ENCODE data around the gene SORCS2. TPM values are rescaled to one million over a fixed set of nuclear protein-coding genes. Genes with fewer than 3 reads are reported as not detected.

SORCS2 gene
- total RNA-seq, 5 donors from 2014 or later (not counting 1 experiment from before 2014, with no cell fraction given): 0.22 TPM; not detected in 4

DNA sequence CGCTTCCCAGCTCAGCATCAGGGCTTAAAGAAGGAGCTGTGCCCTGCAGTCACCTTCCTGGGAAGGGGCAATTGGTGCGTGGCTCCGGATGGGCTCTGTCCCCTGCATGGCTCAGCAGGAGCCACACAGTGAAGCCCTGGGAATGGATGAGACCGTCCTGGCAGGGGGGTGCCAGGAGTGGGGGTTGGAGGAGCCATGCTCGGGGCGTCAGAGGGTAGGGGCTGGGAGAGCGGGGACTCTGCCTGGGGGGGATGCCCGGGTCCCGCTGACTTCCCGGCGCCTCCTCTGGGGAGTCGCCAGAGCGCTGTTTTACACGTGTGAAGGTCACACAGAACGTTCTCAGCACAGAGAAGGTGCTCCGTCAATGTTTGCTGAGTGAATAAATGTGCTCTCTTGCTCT, 563.2 kb downstream of the SORCS2 start:
- 93% methylated on average over 10 of the region's 16 CpGs for WGBS (ENCODE audit: insufficient coverage)
- no peaks in the 10 kb centered on the region for H3K36me3 ChIP-seq (ENCODE audit: control insufficient read depth in 2 of 2, extremely low read depth in 1 of 2, insufficient read depth in 1 of 2, low read length in 1 of 2)
- no peak overlapping the region for H3K4me3 ChIP-seq (ENCODE audit: control insufficient read depth in 1 of 2, extremely low read depth in 1 of 2, low read length in 1 of 2)
- Mint-ChIP-seq H3K4me1 (peaks cover 6 to 32% (median 26%) of the 10 kb centered on the region in 3 donors), H3K36me3 (no peaks in the 10 kb centered on the region), H3K27ac (no peak overlapping the region), H3K9me3 (peaks cover 0 to 3% (median 0%) of the 10 kb centered on the region in 3 donors), H3K4me3 (no peak overlapping the region), H3K27me3 (no peaks in the 10 kb centered on the region)
- DNase-seq (no peak), ATAC-seq (replicated peaks in 1 of 4) (no peak)
- no peaks in the 10 kb centered on the region for H3K27me3 ChIP-seq (replicated peaks in 1 of 2; ENCODE audit: control insufficient read depth in 2 of 2, extremely low read depth in 1 of 2, insufficient read depth in 2 of 2, low read length in 1 of 2)
- POLR2A ChIA-PET: no interaction called here
- no peak overlapping the region for H3K27ac ChIP-seq (ENCODE audit: low read length)
- CTCF ChIA-PET: no interaction called here
- peaks cover 19 to 30% of the 10 kb centered on the region in 2 experiments for H3K4me1 ChIP-seq (ENCODE audit: control insufficient read depth in 1 of 2, extremely low read depth in 1 of 2, insufficient read depth in 2 of 2, low read length in 2 of 2)
- no peaks in the 10 kb centered on the region for H3K9me3 ChIP-seq

DNA sequence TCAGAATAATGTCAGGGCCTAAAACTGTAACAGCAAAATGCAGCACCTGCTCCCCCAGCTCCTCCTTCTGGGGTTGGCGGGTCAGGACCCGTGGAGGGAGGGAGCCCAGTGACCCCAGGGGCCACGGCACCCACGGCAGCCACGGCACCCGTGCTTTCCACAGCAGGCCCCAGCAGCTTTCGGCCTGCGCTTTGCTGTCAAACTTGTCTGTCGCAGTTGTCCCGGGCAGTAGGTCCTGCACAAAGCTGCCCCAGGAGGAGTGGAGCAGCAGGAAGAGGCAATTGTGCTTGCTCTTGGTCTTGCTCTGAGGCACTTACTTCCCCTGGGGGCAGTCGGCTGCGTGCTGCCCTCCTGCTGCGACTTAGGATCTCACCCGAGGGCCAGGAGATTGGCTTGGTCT, 563.7 kb downstream of the SORCS2 start:
- no peaks in the 10 kb centered on the region for H3K27me3 Mint-ChIP-seq
- POLR2A ChIA-PET: no interaction called here
- CTCF ChIA-PET: no interaction called here

DNA sequence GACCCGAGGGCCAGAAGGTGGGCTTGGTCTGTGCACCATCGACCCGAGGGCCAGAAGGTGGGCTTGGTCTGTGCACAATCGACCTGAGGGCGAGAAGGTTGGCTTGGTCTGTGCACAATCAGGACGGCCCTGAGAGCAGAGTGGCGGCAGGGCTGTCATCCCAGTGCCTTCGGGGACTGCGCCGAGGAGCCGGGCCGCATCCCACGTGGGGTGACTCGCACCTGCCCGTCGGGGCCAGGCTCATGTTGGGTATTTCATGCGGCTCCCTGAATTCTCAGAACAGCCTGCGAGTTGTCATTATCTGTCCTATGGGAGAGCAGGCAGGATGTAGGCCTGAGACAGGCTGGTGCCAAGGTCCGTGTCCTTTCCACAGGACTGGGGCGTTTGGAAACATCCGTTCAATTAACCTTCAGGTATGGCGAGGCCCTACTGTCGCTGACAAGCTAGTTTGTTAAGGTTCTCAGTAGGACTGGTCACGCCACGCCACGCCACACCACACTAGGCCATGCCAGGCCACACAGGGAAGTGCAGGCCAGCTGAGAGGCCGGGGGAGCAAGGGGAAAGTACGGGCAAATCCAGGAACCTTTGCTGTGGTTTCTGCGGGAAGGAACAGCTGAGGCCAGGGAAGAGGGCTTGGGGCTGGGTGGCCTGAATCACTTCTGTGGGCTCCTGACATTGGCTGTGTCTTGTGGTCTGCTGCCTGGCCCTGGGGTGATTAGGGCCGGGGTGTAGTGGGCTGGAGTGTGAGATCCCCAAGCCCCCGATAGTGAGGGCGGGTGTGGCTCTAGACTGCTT, 564.4 kb downstream of the SORCS2 start:
- no peak overlapping the region for H3K4me3 ChIP-seq (ENCODE audit: control insufficient read depth in 1 of 2, extremely low read depth in 1 of 2, low read length in 1 of 2)
- no peak overlapping the region for H3K4me3 Mint-ChIP-seq
- POLR2A ChIA-PET: no interaction called here
- peaks cover 0 to 3% of the 10 kb centered on the region in 2 donors for H3K36me3 ChIP-seq (ENCODE audit: control insufficient read depth in 2 of 2, extremely low read depth in 1 of 2, insufficient read depth in 1 of 2, low read length in 1 of 2)
- peaks cover 4% of the 10 kb centered on the region for H3K36me3 Mint-ChIP-seq
- WGBS (ENCODE audit: insufficient coverage): 88% methylated on average over 31 of the region's 32 CpGs
- H3K9me3 ChIP-seq: no peaks in the 10 kb centered on the region
- no peaks in the 10 kb centered on the region for H3K27me3 Mint-ChIP-seq
- H3K4me1 ChIP-seq (ENCODE audit: control insufficient read depth in 1 of 2, extremely low read depth in 1 of 2, insufficient read depth in 2 of 2, low read length in 2 of 2): peaks cover 19 to 40% of the 10 kb centered on the region in 2 experiments
- H3K27ac ChIP-seq (ENCODE audit: low read length): no peak overlapping the region
- H3K27ac Mint-ChIP-seq: peak overlapping the region in 1 of 2 donors; percentile 19
- H3K27me3 ChIP-seq (replicated peaks in 1 of 2; ENCODE audit: control insufficient read depth in 2 of 2, extremely low read depth in 1 of 2, insufficient read depth in 2 of 2, low read length in 1 of 2): no peaks in the 10 kb centered on the region
- CTCF ChIA-PET: no interaction called here
- ATAC-seq (replicated peaks in 1 of 4): no peak
- peaks cover 0 to 3% (median 0%) of the 10 kb centered on the region in 3 donors for H3K9me3 Mint-ChIP-seq
- H3K4me1 Mint-ChIP-seq: peaks cover 9 to 35% (median 31%) of the 10 kb centered on the region in 3 donors
- DNase-seq: no peak

More for the DNA sequence above, 563.7 kb downstream of the SORCS2 start:
- Mint-ChIP-seq H3K27ac (no peak overlapping the region), H3K9me3 (peaks cover 0 to 3% (median 0%) of the 10 kb centered on the region in 3 donors), H3K4me1 (peaks cover 6 to 29% (median 26%) of the 10 kb centered on the region in 3 donors), H3K36me3 (no peaks in the 10 kb centered on the region), H3K4me3 (no peak overlapping the region)
- no peak for ATAC-seq (replicated peaks in 1 of 4)
- no peak for DNase-seq
- WGBS (ENCODE audit: insufficient coverage): 91% methylated on average over 14 of the region's 14 CpGs
- peaks cover 0 to 3% of the 10 kb centered on the region in 2 donors for H3K36me3 ChIP-seq (ENCODE audit: control insufficient read depth in 2 of 2, extremely low read depth in 1 of 2, insufficient read depth in 1 of 2, low read length in 1 of 2)
- peaks cover 19 to 33% of the 10 kb centered on the region in 2 experiments for H3K4me1 ChIP-seq (ENCODE audit: control insufficient read depth in 1 of 2, extremely low read depth in 1 of 2, insufficient read depth in 2 of 2, low read length in 2 of 2)
- H3K4me3 ChIP-seq (ENCODE audit: control insufficient read depth in 1 of 2, extremely low read depth in 1 of 2, low read length in 1 of 2): no peak overlapping the region
- no peak overlapping the region for H3K27ac ChIP-seq (ENCODE audit: low read length)
- H3K27me3 ChIP-seq (replicated peaks in 1 of 2; ENCODE audit: control insufficient read depth in 2 of 2, extremely low read depth in 1 of 2, insufficient read depth in 2 of 2, low read length in 1 of 2): no peaks in the 10 kb centered on the region
- H3K9me3 ChIP-seq: no peaks in the 10 kb centered on the region

DNA sequence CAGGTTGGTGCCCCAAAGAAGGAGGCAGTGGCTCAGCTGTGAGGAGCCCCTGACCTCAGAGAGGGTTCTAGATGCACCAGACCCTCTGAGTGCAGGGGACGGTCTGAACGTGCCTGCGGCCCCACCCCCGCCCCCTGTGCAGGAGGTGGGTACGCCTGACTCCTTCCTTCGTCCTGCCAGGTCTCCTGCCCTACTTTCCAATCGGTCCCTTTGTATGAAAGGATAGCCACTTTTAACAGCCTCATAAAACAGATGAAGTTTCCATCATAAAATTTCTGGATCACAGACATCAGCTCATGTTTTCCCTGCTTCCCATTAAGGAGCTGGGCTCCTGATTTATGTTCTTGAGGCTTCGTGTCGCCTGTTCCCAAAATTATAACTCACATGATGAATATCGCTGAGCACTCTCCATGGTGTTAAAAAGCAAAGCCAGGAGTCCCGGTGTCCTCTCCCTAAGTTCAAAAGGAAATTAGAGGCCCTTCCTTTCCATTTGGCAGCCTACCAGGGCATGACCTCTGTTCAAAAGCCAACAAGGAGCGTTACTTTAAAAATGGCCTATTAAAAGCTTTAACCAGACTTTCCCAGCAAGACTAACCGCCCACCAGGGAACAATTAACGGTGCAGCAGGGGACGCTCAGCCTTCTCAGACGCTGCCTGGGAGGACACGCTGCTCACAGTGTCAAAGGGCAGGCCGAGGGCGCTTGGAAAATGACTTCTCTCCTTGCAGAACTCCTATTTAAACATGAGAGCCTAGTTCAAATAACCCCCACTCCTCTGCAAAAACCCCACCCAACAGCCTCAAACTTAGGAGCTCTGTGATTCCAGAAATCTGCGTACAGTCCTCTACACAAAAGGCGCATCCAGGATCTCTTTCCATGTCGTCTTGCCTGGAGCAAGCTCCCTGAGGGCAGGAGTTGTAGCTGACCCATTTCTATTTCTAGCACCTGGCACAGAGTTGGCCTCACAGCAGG, 565.4 kb downstream of the SORCS2 start:
- POLR2A ChIA-PET: no interaction called here

DNA sequence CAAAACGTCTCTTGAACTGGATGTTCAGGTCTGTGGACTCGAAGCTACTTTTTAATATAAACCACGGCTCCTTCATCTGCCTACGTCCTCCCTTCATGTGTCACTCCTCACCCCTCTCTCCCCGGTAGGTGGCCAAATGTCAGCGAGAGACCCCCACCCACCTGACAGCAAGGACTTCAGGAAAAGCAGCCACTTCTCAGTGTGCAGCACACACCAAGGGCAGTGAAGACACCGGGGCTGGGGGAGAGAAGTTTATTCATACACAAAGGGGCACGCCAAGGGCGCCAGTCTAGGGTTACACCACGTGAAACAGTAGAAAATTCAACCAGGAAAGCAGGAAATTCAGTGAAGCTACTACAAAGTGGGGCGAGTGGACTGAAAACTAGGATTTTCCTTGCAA, 566.1 kb downstream of the SORCS2 start:
- Histone ChIP-seq H3K4me3 (ENCODE audit: control insufficient read depth in 1 of 2, extremely low read depth in 1 of 2, low read length in 1 of 2) (no peak overlapping the region), H3K9me3 (no peaks in the 10 kb centered on the region), H3K4me1 (ENCODE audit: control insufficient read depth in 1 of 2, extremely low read depth in 1 of 2, insufficient read depth in 2 of 2, low read length in 2 of 2) (peaks cover 19 to 49% of the 10 kb centered on the region in 2 experiments), H3K36me3 (ENCODE audit: control insufficient read depth in 2 of 2, extremely low read depth in 1 of 2, insufficient read depth in 1 of 2, low read length in 1 of 2) (peaks cover 0 to 7% of the 10 kb centered on the region in 2 donors), H3K27me3 (replicated peaks in 1 of 2; ENCODE audit: control insufficient read depth in 2 of 2, extremely low read depth in 1 of 2, insufficient read depth in 2 of 2, low read length in 1 of 2) (no peaks in the 10 kb centered on the region), H3K27ac (ENCODE audit: low read length) (peak overlapping the region; percentile 87)
- H3K36me3 Mint-ChIP-seq: peaks cover 5% of the 10 kb centered on the region
- DNase-seq (peak in 1 of 35 experiments; percentile 17), ATAC-seq (replicated peaks in 1 of 4) (no peak)
- H3K27me3 Mint-ChIP-seq: no peaks in the 10 kb centered on the region
- POLR2A ChIA-PET: interaction anchor here in 1 of 2 donors (0.7 kb wide), 1 partner anchor 150 kb away, joined by 6 read pairs; no protein-coding TSS in a partner anchor
- H3K27ac Mint-ChIP-seq: peak overlapping the region; percentile 92 to 97
- WGBS (ENCODE audit: insufficient coverage): 68% methylated on average over 4 of the region's 11 CpGs
- peak overlapping the region in 1 of 3 donors; percentile 70 for H3K4me3 Mint-ChIP-seq
- H3K9me3 Mint-ChIP-seq: no peaks in the 10 kb centered on the region
- CTCF ChIA-PET: interaction anchor here in 1 of 2 donors (1.5 kb wide), 1 partner anchor 44 kb away, joined by 4 read pairs; no protein-coding TSS in a partner anchor
- peaks cover 12 to 39% (median 35%) of the 10 kb centered on the region in 3 donors for H3K4me1 Mint-ChIP-seq

More for the DNA sequence above, 565.4 kb downstream of the SORCS2 start:
- WGBS (ENCODE audit: insufficient coverage): 83% methylated on average over 16 of the region's 22 CpGs
- Histone ChIP-seq H3K4me3 (ENCODE audit: control insufficient read depth in 1 of 2, extremely low read depth in 1 of 2, low read length in 1 of 2) (no peak overlapping the region), H3K36me3 (ENCODE audit: control insufficient read depth in 2 of 2, extremely low read depth in 1 of 2, insufficient read depth in 1 of 2, low read length in 1 of 2) (peaks cover 0 to 7% of the 10 kb centered on the region in 2 donors), H3K9me3 (no peaks in the 10 kb centered on the region), H3K4me1 (ENCODE audit: control insufficient read depth in 1 of 2, extremely low read depth in 1 of 2, insufficient read depth in 2 of 2, low read length in 2 of 2) (peaks cover 19 to 49% of the 10 kb centered on the region in 2 experiments), H3K27ac (ENCODE audit: low read length) (no peak overlapping the region), H3K27me3 (replicated peaks in 1 of 2; ENCODE audit: control insufficient read depth in 2 of 2, extremely low read depth in 1 of 2, insufficient read depth in 2 of 2, low read length in 1 of 2) (no peaks in the 10 kb centered on the region)
- Mint-ChIP-seq H3K9me3 (no peaks in the 10 kb centered on the region), H3K27me3 (no peaks in the 10 kb centered on the region), H3K36me3 (peaks cover 5% of the 10 kb centered on the region), H3K27ac (peak overlapping the region; percentile 92 to 97), H3K4me3 (no peak overlapping the region), H3K4me1 (peaks cover 12 to 39% (median 35%) of the 10 kb centered on the region in 3 donors)
- ATAC-seq (replicated peaks in 1 of 4): no peak
- CTCF ChIA-PET: interaction anchor here in 1 of 2 donors (1.5 kb wide), 1 partner anchor 44 kb away, joined by 4 read pairs; no protein-coding TSS in a partner anchor
- no peak for DNase-seq

DNA sequence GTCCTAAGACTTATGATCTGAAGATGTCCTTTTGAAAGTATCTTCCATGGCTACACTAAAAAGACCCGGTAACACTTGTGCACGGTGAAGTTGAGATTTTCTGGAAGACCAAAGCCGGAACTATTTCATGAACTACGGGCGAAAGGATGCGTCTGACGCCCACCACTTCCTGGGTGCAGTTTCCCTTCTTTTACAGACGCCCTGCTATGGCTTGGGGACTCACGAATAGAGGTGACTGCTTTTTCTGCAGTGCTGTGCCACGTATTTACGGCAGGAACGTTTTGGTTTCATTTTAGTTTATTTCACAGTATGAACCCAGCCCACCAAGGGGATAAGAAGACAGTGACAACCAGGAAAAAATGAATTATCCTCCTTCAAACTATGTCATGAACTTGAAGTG, 566.9 kb downstream of the SORCS2 start:
- Mint-ChIP-seq H3K27me3 (no peaks in the 10 kb centered on the region), H3K36me3 (peaks cover 5% of the 10 kb centered on the region), H3K27ac (peak overlapping the region; percentile 95 to 97), H3K4me1 (peaks cover 12 to 39% (median 35%) of the 10 kb centered on the region in 3 donors), H3K4me3 (peak overlapping the region; percentile 70 to 79 (median 74)), H3K9me3 (no peaks in the 10 kb centered on the region)
- Histone ChIP-seq H3K9me3 (no peaks in the 10 kb centered on the region), H3K36me3 (ENCODE audit: control insufficient read depth in 2 of 2, extremely low read depth in 1 of 2, insufficient read depth in 1 of 2, low read length in 1 of 2) (peaks cover 0 to 7% of the 10 kb centered on the region in 2 donors), H3K4me1 (ENCODE audit: control insufficient read depth in 1 of 2, extremely low read depth in 1 of 2, insufficient read depth in 2 of 2, low read length in 2 of 2) (peaks cover 19 to 49% of the 10 kb centered on the region in 2 experiments), H3K27ac (ENCODE audit: low read length) (peak overlapping the region; percentile 87), H3K4me3 (ENCODE audit: control insufficient read depth in 1 of 2, extremely low read depth in 1 of 2, low read length in 1 of 2) (peak overlapping the region; percentile 7 to 16), H3K27me3 (replicated peaks in 1 of 2; ENCODE audit: control insufficient read depth in 2 of 2, extremely low read depth in 1 of 2, insufficient read depth in 2 of 2, low read length in 1 of 2) (no peaks in the 10 kb centered on the region)
- ChIA-PET POLR2A (no interaction called here), CTCF (interaction anchor here in 1 of 2 donors (1.5 kb wide), 1 partner anchor 43 kb away, joined by 4 read pairs; no protein-coding TSS in a partner anchor)
- ATAC-seq (replicated peaks in 1 of 4) (peak; percentile 92 to 95 (median 94)), DNase-seq (peak; percentile 24 to 85 (median 67))
- WGBS (ENCODE audit: insufficient coverage): 10% methylated on average over 9 of the region's 12 CpGs
